ENCODE data around the gene TSPAN18.

TSPAN18 gene

DNA sequence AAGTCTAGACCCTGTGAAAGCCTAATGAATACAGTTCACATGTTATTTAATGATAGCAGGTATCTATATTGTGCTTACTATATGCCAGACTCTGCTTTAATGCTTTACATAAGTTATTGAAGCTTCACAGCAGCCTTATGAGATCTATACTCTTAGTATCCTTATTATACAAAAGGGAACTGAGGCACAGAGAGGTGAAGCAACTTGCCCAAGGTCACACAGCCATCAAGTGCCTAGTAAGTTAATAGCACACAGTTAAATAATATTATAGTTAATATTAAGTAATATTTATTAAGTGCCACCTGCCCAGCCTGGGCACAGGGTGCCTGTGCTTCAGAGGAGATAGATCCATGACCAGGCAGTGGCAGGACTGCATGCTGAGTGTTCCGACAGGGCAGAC, 145.8 kb downstream of the TSPAN18 start:
- Histone ChIP-seq H2AK5ac (ENCODE audit: low read length, severe bottlenecking) (no peak overlapping the region), H3K9ac (ENCODE audit: low read length) (no peak overlapping the region), H3K79me1 (replicated peaks; ENCODE audit: low read length, poor library complexity, severe bottlenecking) (no peaks in the 10 kb centered on the region), H4K91ac (ENCODE audit: low read length) (no peak overlapping the region), H2BK5ac (ENCODE audit: low read depth, low read length, poor library complexity, severe bottlenecking) (no peak overlapping the region), H3K9me3 (ENCODE audit: control insufficient read depth, low read length) (no peaks in the 10 kb centered on the region), H2BK15ac (ENCODE audit: low read depth, poor library complexity, severe bottlenecking) (no peak overlapping the region), H3K36me3 (ENCODE audit: control insufficient read depth in 1 of 2, insufficient read depth in 2 of 2, low read depth in 1 of 2, low read length in 2 of 2) (no peaks in the 10 kb centered on the region), H3K27ac (ENCODE audit: low read length, poor library complexity, severe bottlenecking) (no peak overlapping the region), H3K14ac (ENCODE audit: low read length in 2 of 2) (no peak overlapping the region), H2BK12ac (ENCODE audit: low read length in 2 of 2) (no peak overlapping the region), H3K4me3 (ENCODE audit: insufficient read depth in 1 of 2, low read depth in 1 of 2, low read length in 2 of 2) (no peak overlapping the region), H3K27me3 (ENCODE audit: control insufficient read depth in 1 of 2, insufficient read depth in 1 of 2, low read length in 2 of 2) (peaks cover 40 to 91% of the 10 kb centered on the region in 2 experiments), H2BK120ac (ENCODE audit: low read depth, low read length) (no peak overlapping the region), H4K8ac (ENCODE audit: low read length) (no peak overlapping the region), H3K4me2 (ENCODE audit: low read length, poor library complexity, severe bottlenecking) (no peak overlapping the region), H3K18ac (ENCODE audit: low read depth in 1 of 2, low read length in 2 of 2) (no peak overlapping the region), H2AFZ (ENCODE audit: low read depth, low read length) (no peak overlapping the region), H3K4me1 (ENCODE audit: control insufficient read depth, insufficient read depth, low read depth, low read length) (peaks cover 2% of the 10 kb centered on the region), H3K23ac (ENCODE audit: low read length in 2 of 2) (no peak overlapping the region), H3K4ac (ENCODE audit: low read depth in 1 of 2, low read length in 2 of 2) (no peak overlapping the region)
- WGBS: 100% methylated on average over 1 of the region's 1 CpG
- DNase-seq: no peak

DNA sequence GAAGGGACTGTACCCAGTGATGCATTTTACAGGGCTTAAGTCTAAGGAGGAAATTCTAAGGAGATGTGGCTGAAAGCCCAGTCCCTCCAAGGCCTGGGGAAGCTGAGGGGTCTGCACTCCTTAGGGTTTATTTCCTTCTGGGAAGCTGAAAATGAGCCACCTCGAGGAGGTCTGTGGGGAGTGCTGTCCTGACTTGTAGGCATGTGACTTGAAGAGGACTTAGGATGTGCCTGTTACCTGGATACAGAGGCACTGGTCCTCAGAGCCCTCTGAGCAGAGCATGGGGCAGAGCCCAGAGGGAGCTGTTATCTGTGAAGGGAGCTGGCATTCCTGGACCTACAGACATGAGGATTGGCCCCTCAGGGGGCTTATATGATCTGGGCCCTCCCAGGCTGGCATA, 146.8 kb downstream of the TSPAN18 start:
- H4K8ac ChIP-seq (ENCODE audit: low read length): no peak overlapping the region
- H3K4me2 ChIP-seq (ENCODE audit: low read length, poor library complexity, severe bottlenecking): no peak overlapping the region
- WGBS: 20% methylated on average over 1 of the region's 1 CpG
- no peak overlapping the region for H2BK120ac ChIP-seq (ENCODE audit: low read depth, low read length)
- H2AK5ac ChIP-seq (ENCODE audit: low read length, severe bottlenecking): no peak overlapping the region
- no peaks in the 10 kb centered on the region for H3K36me3 ChIP-seq (ENCODE audit: control insufficient read depth in 1 of 2, insufficient read depth in 2 of 2, low read depth in 1 of 2, low read length in 2 of 2)
- H3K9ac ChIP-seq (ENCODE audit: low read length): no peak overlapping the region
- no peak overlapping the region for H2BK12ac ChIP-seq (ENCODE audit: low read length in 2 of 2)
- H3K4me3 ChIP-seq (ENCODE audit: insufficient read depth in 1 of 2, low read depth in 1 of 2, low read length in 2 of 2): no peak overlapping the region
- DNase-seq: no peak
- H3K27me3 ChIP-seq (ENCODE audit: control insufficient read depth in 1 of 2, insufficient read depth in 1 of 2, low read length in 2 of 2): peaks cover 47 to 91% of the 10 kb centered on the region in 2 experiments
- H2BK5ac ChIP-seq (ENCODE audit: low read depth, low read length, poor library complexity, severe bottlenecking): no peak overlapping the region
- peaks cover 8% of the 10 kb centered on the region for H3K4me1 ChIP-seq (ENCODE audit: control insufficient read depth, insufficient read depth, low read depth, low read length)
- no peak overlapping the region for H3K23ac ChIP-seq (ENCODE audit: low read length in 2 of 2)
- no peak overlapping the region for H2AFZ ChIP-seq (ENCODE audit: low read depth, low read length)
- no peak overlapping the region for H3K14ac ChIP-seq (ENCODE audit: low read length in 2 of 2)
- H3K27ac ChIP-seq (ENCODE audit: low read length, poor library complexity, severe bottlenecking): no peak overlapping the region
- H3K18ac ChIP-seq (ENCODE audit: low read depth in 1 of 2, low read length in 2 of 2): no peak overlapping the region
- no peak overlapping the region for H4K91ac ChIP-seq (ENCODE audit: low read length)
- H3K9me3 ChIP-seq (ENCODE audit: control insufficient read depth, low read length): no peaks in the 10 kb centered on the region
- no peaks in the 10 kb centered on the region for H3K79me1 ChIP-seq (replicated peaks; ENCODE audit: low read length, poor library complexity, severe bottlenecking)
- no peak overlapping the region for H3K4ac ChIP-seq (ENCODE audit: low read depth in 1 of 2, low read length in 2 of 2)
- no peak overlapping the region for H2BK15ac ChIP-seq (ENCODE audit: low read depth, poor library complexity, severe bottlenecking)

DNA sequence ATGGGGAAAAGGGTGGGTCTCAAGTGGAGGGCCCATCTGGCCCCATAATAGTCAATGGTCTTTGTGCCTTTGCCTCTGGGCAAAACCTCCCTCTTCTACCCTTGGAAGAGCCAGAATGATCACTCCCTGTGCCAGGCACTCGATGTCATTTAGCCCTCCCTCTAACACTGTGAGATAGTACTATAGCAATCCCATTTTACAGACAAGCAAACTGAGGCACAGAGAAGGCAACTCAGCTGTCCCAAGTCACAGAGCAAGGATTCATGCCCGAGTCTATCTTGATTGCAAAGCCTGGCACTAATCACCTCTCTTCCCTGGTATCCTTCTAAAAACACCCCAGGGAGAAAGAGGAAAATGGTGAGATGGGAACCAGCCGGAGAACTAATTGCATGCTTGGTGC, 147.5 kb downstream of the TSPAN18 start:
- Histone ChIP-seq H4K8ac (ENCODE audit: low read length) (no peak overlapping the region), H3K4me2 (ENCODE audit: low read length, poor library complexity, severe bottlenecking) (no peak overlapping the region), H3K4me1 (ENCODE audit: control insufficient read depth, insufficient read depth, low read depth, low read length) (peaks cover 6% of the 10 kb centered on the region), H3K23ac (ENCODE audit: low read length in 2 of 2) (no peak overlapping the region), H3K27me3 (ENCODE audit: control insufficient read depth in 1 of 2, insufficient read depth in 1 of 2, low read length in 2 of 2) (peaks cover 54 to 91% of the 10 kb centered on the region in 2 experiments), H3K27ac (ENCODE audit: low read length, poor library complexity, severe bottlenecking) (no peak overlapping the region), H2BK120ac (ENCODE audit: low read depth, low read length) (no peak overlapping the region), H3K9me3 (ENCODE audit: control insufficient read depth, low read length) (no peaks in the 10 kb centered on the region), H2BK12ac (ENCODE audit: low read length in 2 of 2) (no peak overlapping the region), H3K14ac (ENCODE audit: low read length in 2 of 2) (no peak overlapping the region), H2BK15ac (ENCODE audit: low read depth, poor library complexity, severe bottlenecking) (no peak overlapping the region), H3K79me1 (replicated peaks; ENCODE audit: low read length, poor library complexity, severe bottlenecking) (no peaks in the 10 kb centered on the region), H2BK5ac (ENCODE audit: low read depth, low read length, poor library complexity, severe bottlenecking) (no peak overlapping the region), H3K4ac (ENCODE audit: low read depth in 1 of 2, low read length in 2 of 2) (no peak overlapping the region), H3K9ac (ENCODE audit: low read length) (no peak overlapping the region), H3K36me3 (ENCODE audit: control insufficient read depth in 1 of 2, insufficient read depth in 2 of 2, low read depth in 1 of 2, low read length in 2 of 2) (no peaks in the 10 kb centered on the region), H3K4me3 (ENCODE audit: insufficient read depth in 1 of 2, low read depth in 1 of 2, low read length in 2 of 2) (no peak overlapping the region), H2AK5ac (ENCODE audit: low read length, severe bottlenecking) (no peak overlapping the region), H4K91ac (ENCODE audit: low read length) (no peak overlapping the region), H2AFZ (ENCODE audit: low read depth, low read length) (no peak overlapping the region), H3K18ac (ENCODE audit: low read depth in 1 of 2, low read length in 2 of 2) (no peak overlapping the region)
- 92% methylated on average over 2 of the region's 3 CpGs for WGBS
- DNase-seq: no peak

DNA sequence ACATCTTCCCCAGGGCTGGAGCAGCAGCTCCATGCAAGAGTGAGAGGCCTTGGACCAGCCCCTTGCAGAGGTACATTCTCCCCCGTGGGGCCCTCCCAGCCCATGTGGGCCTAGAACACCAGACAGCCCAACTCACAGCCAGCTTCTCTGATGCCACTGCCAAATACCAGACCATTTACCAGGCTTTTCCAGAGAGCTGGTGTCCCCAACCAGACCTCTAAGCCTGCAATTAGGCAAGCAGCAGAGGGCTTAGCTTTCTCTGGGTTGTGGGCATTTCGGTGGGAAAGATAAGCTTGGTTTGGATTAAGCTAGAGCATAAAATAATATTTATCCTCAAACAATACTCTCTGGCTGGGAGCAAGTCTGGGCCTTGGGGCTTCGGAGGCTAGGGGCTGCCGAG, 148.3 kb downstream of the TSPAN18 start:
- Histone ChIP-seq H2AK5ac (ENCODE audit: low read length, severe bottlenecking) (no peak overlapping the region), H3K23ac (ENCODE audit: low read length in 2 of 2) (no peak overlapping the region), H2BK120ac (ENCODE audit: low read depth, low read length) (no peak overlapping the region), H3K9ac (ENCODE audit: low read length) (no peak overlapping the region), H3K4ac (ENCODE audit: low read depth in 1 of 2, low read length in 2 of 2) (no peak overlapping the region), H3K79me1 (replicated peaks; ENCODE audit: low read length, poor library complexity, severe bottlenecking) (no peaks in the 10 kb centered on the region), H3K18ac (ENCODE audit: low read depth in 1 of 2, low read length in 2 of 2) (no peak overlapping the region), H2BK5ac (ENCODE audit: low read depth, low read length, poor library complexity, severe bottlenecking) (no peak overlapping the region), H4K91ac (ENCODE audit: low read length) (no peak overlapping the region), H3K4me2 (ENCODE audit: low read length, poor library complexity, severe bottlenecking) (no peak overlapping the region), H4K8ac (ENCODE audit: low read length) (no peak overlapping the region), H3K27ac (ENCODE audit: low read length, poor library complexity, severe bottlenecking) (no peak overlapping the region), H2BK15ac (ENCODE audit: low read depth, poor library complexity, severe bottlenecking) (no peak overlapping the region), H3K36me3 (ENCODE audit: control insufficient read depth in 1 of 2, insufficient read depth in 2 of 2, low read depth in 1 of 2, low read length in 2 of 2) (no peaks in the 10 kb centered on the region), H3K4me3 (ENCODE audit: insufficient read depth in 1 of 2, low read depth in 1 of 2, low read length in 2 of 2) (no peak overlapping the region), H3K27me3 (ENCODE audit: control insufficient read depth in 1 of 2, insufficient read depth in 1 of 2, low read length in 2 of 2) (peaks cover 62 to 92% of the 10 kb centered on the region in 2 experiments), H2AFZ (ENCODE audit: low read depth, low read length) (no peak overlapping the region), H3K4me1 (ENCODE audit: control insufficient read depth, insufficient read depth, low read depth, low read length) (peaks cover 6% of the 10 kb centered on the region), H3K14ac (ENCODE audit: low read length in 2 of 2) (no peak overlapping the region), H2BK12ac (ENCODE audit: low read length in 2 of 2) (no peak overlapping the region), H3K9me3 (ENCODE audit: control insufficient read depth, low read length) (no peaks in the 10 kb centered on the region)
- WGBS: 95% methylated on average over 2 of the region's 4 CpGs
- no peak for DNase-seq

Data from mesenchymal stem cell (in vitro differentiated cells and primary cell).